Thyroid gland (tissue), 4 donors: Measurements from ENCODE around the gene HS6ST3. TPM values are rescaled to one million over a fixed set of nuclear protein-coding genes. Genes with fewer than 3 reads are reported as not detected.

Experiments
- DNase-seq, 2 donors: peaks; one replicate each; pipeline ENCODE4 v3.0.0-alpha.2; 2019
- H3K27ac ChIP-seq, 3 donors: fragments of 200-600 bp; sonication (generic); 1 replicate in 2 of 3; 2 replicates in 1 of 3; pipeline ENCODE4 v1.5.1; 2016 to 2019; ENCODE audit warnings: mild to moderate bottlenecking in 1 of 3, moderate library complexity in 1 of 3
- H3K27me3 ChIP-seq: fragments of 200-600 bp; sonication (generic); one replicate; pipeline ENCODE4 v1.5.1; 2019
- H3K36me3 ChIP-seq, 2 donors: fragments of 200-600 bp; sonication (generic); one replicate each; pipeline ENCODE4 v1.5.1; 2016 to 2019
- H3K4me1 ChIP-seq, 2 donors: fragments of 200-600 bp; sonication (generic); one replicate each; pipeline ENCODE4 v1.5.1; 2017 to 2019
- H3K4me3 ChIP-seq, 3 donors: fragments of 200-600 bp; sonication (generic); replicated peaks in 1 of 3; 1 replicate in 2 of 3; 2 replicates in 1 of 3; pipeline ENCODE4 v1.5.1; 2016; ENCODE audit warnings: mild to moderate bottlenecking in 1 of 3
- H3K9me3 ChIP-seq: fragments of 200-600 bp; sonication (generic); one replicate; pipeline ENCODE4 v1.5.1; 2017
- POLR2A ChIP-seq, 2 donors: fragments of 450-650 bp; IDR thresholded peaks; one replicate each; pipeline ENCODE4 v1.6.1; 2017; ENCODE audit warnings: antibody characterized with exemption in 2 of 2, mild to moderate bottlenecking in 2 of 2, moderate library complexity in 1 of 2
- WGBS, 2 donors: methylation state at CpG; one replicate each; pipeline ENCODE4 v1.1.5; 2017; 5-methylcytosine and 5-hydroxymethylcytosine counted together
- intact Hi-C: fragments of 100-400 bp; cut with DNase I; formaldehyde crosslinking; loops from one replicate; pipeline ENCODE4 v1.15.1; 2023
- total RNA-seq, 4 donors: library from RNA; depleted of rRNA; stranded (reverse); fragments of >200 nt; gene quantifications; one replicate each; pipeline ENCODE4 v1.2.3, GENCODE V29; 2016
- TF ChIP-seq, protein P1 (sequence below), 6 experiments: fragments of 200-600 bp in 3 of 6; fragments of 450-650 bp in 3 of 6; sonication (generic) in 3 of 6; IDR thresholded peaks; one replicate each; pipeline ENCODE4 v1.5.1; 2016 to 2019; ENCODE audit warnings: antibody characterized with exemption in 6 of 6, mild to moderate bottlenecking in 2 of 6, inconsistent platforms in 1 of 6, moderate library complexity in 1 of 6

The HS6ST3 gene
- total RNA-seq, 4 donors from 2014 or later: 2.0 to 5.8 (median 5.0) TPM

DNA sequence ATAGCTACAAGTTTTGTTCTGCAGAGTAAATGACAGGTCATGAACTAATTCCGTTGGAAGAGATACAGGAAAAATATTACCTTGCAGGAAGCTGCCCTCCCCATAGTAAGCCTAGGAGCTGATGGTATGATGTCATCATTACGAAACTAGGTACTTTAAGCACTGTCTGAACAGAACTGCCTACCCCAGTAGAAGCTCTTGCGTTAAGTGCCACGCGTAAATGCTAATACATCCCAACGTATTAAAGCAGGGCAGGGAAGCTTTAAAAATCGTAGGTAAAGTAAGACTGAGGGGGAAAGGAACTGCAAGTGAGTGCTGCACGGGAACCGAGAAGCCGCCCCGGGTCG is 37.3 kb upstream of the HS6ST3 start:
- no peaks in the 10 kb centered on the region for H3K27me3 ChIP-seq
- peak overlapping the region; percentile 68 to 81 (median 76) for H3K4me3 ChIP-seq
- no peak for DNase-seq
- TF ChIP-seq, protein P1, sequence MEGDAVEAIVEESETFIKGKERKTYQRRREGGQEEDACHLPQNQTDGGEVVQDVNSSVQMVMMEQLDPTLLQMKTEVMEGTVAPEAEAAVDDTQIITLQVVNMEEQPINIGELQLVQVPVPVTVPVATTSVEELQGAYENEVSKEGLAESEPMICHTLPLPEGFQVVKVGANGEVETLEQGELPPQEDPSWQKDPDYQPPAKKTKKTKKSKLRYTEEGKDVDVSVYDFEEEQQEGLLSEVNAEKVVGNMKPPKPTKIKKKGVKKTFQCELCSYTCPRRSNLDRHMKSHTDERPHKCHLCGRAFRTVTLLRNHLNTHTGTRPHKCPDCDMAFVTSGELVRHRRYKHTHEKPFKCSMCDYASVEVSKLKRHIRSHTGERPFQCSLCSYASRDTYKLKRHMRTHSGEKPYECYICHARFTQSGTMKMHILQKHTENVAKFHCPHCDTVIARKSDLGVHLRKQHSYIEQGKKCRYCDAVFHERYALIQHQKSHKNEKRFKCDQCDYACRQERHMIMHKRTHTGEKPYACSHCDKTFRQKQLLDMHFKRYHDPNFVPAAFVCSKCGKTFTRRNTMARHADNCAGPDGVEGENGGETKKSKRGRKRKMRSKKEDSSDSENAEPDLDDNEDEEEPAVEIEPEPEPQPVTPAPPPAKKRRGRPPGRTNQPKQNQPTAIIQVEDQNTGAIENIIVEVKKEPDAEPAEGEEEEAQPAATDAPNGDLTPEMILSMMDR (IDR thresholded peaks at IDR 0.05): no peak
- TF ChIP-seq POLR2A (IDR thresholded peaks at IDR 0.05): no peak
- WGBS, 2 donors: 1 to 2% methylated on average over 12 of the region's 12 CpGs
- intact Hi-C loops: no loop called here
- no peaks in the 10 kb centered on the region for H3K9me3 ChIP-seq
- H3K4me1 ChIP-seq: no peaks in the 10 kb centered on the region
- H3K36me3 ChIP-seq: no peaks in the 10 kb centered on the region
- peak overlapping the region; percentile 12 to 81 (median 77) for H3K27ac ChIP-seq

DNA sequence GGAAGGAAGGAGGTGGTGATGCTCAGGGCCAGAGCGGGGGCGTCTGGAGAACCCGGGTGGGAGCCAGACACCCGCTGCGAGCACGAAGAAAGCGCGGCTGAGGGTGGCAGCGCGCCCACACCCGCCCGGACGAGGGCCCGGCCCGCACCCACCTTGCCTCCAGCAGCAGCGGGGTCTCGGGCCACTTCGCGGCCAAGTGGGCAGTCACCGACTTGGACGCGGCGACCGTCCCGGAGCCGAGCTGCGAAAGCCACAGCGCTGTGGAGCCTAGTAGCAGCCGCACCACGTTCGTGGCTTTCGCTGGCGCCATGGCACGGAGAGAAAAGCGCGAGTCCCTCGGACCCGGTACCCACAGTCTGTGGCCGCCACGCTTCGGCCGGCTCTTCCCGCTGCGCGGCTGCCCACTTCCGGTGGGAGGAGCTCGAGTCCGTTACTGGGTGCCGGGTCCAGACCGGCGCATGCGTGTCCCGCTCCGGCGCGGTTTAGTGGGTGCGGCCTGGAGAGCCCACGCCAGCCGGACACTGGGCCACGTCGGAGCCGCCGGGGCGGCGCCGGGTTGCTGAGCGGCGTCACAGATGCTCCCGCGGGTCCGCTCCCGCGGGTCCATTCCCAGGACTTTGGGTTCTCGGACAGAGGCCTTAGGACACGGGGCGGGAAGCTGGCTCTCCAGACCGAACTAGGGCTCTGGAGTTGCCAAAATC is 36.8 kb upstream of the HS6ST3 start, which contains the start of gene UGGT2:
Gene UGGT2, minus strand, starts transcription at position 399 of the 701 bp plus-strand sequence. Its CDS starts 89 bp downstream, at position 310.
- Histone ChIP-seq H3K36me3 (no peaks in the 10 kb centered on the region), H3K4me3 (peak within 1 kb of the TSS; percentile 68 to 81 (median 76)), H3K27me3 (no peaks in the 10 kb centered on the region), H3K27ac (peak within 1 kb of the TSS; percentile 77 to 92 (median 81)), H3K4me1 (no peaks in the 10 kb centered on the region), H3K9me3 (no peaks in the 10 kb centered on the region)
- intact Hi-C loops: no loop called here
- DNase-seq: peak; percentile 96 to 97
- 0 to 1% methylated on average over 11 to 12 of the region's 77 CpGs for WGBS, 2 donors
- TF ChIP-seq, protein P1 (IDR thresholded peaks at IDR 0.05): no peak
- peak in 1 of 2 donors; percentile 80 for TF ChIP-seq POLR2A (IDR thresholded peaks at IDR 0.05)

DNA sequence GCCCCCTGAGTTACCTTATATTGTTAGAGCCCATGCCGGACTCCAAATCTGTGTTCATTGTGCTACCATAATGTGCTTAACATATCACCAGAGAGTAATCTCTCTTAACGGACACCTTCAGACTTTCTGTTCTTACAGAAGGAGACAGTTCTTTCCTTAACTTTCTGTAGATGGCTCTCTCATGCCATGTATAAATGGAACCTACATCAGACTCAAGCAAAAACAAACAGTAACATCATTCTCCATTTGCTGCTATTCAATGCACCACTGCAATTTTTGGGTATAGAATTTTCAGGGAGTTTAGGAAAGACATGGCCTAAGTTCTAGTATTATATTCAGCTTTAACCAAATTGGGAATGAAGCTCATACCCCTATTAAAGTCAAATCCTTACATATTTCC is 24.1 kb upstream of the HS6ST3 start:
- Histone ChIP-seq H3K36me3 (no peaks in the 10 kb centered on the region), H3K4me3 (no peak overlapping the region), H3K27me3 (no peaks in the 10 kb centered on the region), H3K9me3 (no peaks in the 10 kb centered on the region), H3K27ac (no peak overlapping the region), H3K4me1 (no peaks in the 10 kb centered on the region)
- TF ChIP-seq POLR2A (IDR thresholded peaks at IDR 0.05): no peak
- TF ChIP-seq, protein P1 (IDR thresholded peaks at IDR 0.05): no peak
- DNase-seq: no peak
- intact Hi-C loops: no loop called here
- 91 to 92% methylated on average over 2 of the region's 2 CpGs for WGBS, 2 donors

DNA sequence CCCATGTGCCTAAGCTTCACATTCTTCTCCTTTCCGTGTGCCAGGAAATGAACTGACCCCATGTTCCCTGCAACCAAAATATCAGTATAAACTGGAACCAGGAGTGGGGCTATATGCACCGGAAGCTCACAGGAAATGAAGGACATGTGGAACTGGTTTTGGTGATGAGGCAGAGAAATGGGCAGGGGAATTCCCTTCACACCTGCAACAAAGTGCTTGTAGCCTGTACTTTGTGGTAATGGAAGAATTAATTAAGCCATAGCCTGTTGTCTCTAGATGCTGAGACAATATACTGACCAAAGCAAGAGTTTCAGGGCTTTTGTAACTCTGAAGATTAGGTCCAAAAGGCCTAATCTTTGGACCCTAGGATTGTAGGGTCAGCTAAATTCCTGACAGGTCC is 21.2 kb upstream of the HS6ST3 start:
- Histone ChIP-seq H3K27ac (no peak overlapping the region), H3K9me3 (no peaks in the 10 kb centered on the region), H3K27me3 (no peaks in the 10 kb centered on the region), H3K4me3 (no peak overlapping the region), H3K4me1 (no peaks in the 10 kb centered on the region), H3K36me3 (no peaks in the 10 kb centered on the region)
- TF ChIP-seq, protein P1 (IDR thresholded peaks at IDR 0.05): no peak
- no peak for TF ChIP-seq POLR2A (IDR thresholded peaks at IDR 0.05)
- intact Hi-C loops: no loop called here
- no peak for DNase-seq
- 57 to 65% methylated on average over 2 of the region's 2 CpGs for WGBS, 2 donors

DNA sequence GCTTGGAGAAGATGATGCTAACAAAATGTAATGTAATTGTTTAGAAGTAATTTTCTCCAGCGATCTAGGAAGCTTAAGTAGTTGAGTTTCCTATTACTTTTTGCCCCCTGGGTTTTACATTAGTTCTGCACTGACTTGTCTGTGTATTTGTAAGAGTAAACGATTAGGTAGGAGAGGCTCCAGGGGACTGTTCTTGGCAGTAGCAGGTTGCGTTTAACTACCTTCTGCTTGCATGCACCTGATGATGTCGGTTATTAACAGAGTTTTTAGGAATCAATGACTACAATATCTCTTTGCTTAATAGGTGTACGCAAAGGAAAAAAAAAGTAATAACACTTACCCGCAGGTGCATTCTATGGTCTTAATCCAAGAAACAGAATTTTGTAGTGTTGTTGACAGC is 18.4 kb upstream of the HS6ST3 start:
- H3K27me3 ChIP-seq: no peaks in the 10 kb centered on the region
- TF ChIP-seq, protein P1 (IDR thresholded peaks at IDR 0.05): no peak
- no peak overlapping the region for H3K27ac ChIP-seq
- intact Hi-C loops: loop anchor here (10.0 kb wide), 1 partner anchor 47 kb away; no protein-coding TSS in a partner anchor
- DNase-seq: no peak
- no peaks in the 10 kb centered on the region for H3K9me3 ChIP-seq
- no peaks in the 10 kb centered on the region for H3K36me3 ChIP-seq
- 69 to 76% methylated on average over 6 of the region's 6 CpGs for WGBS, 2 donors
- no peak overlapping the region for H3K4me3 ChIP-seq
- H3K4me1 ChIP-seq: no peaks in the 10 kb centered on the region
